Fibroblast of pulmonary artery (primary cell): ENCODE results near the gene EEPD1.
A peak's percentile ranks its signal among the peaks of the same experiment; 100 is the strongest.

ENCODE experiments used
- DNase-seq: peaks from one replicate; pipeline ENCODE4 v3.0.0-alpha.2; 2010; ENCODE audit warnings: low read depth
- H3K4me3 ChIP-seq: replicated peaks from 2 replicates; pipeline ENCODE4 v1.5.1; 2011; ENCODE audit warnings: low read depth, mild to moderate bottlenecking, control low read depth, low read length, moderate library complexity
- TF ChIP-seq, protein P1 (sequence below): IDR thresholded peaks from 2 replicates; pipeline ENCODE4 v1.5.1; 2011; ENCODE audit warnings: mild to moderate bottlenecking, control low read depth, low read length, inconsistent platforms; ENCODE audit errors: missing control alignments

Gene EEPD1

DNA sequence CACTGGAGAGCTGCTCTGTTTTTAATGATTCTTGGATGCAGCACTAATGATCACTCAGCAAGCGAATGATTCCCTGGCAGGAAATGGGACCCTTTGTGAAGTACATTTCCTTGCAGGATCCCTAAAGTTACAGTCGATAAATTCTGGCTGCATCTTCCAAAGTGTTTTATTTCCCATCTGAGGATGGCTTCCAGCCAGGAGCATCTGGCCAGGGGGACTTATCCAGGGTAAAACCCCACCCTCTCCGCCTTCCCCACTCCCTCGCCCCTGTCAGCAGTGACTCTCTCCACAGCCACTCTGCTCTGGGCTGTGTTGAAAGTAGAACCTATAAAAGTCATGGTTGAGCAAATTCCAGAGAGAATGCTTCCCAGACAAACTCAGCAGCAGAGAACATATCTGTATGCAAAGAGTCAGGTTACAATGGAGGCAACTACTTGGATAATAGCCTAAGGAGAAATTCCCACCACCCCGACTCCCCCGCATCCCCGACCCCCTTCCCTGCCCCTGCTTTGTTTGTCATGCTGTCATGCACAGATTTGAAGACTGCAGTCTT is 125.6 kb downstream of the EEPD1 start:
- TF ChIP-seq, protein P1, sequence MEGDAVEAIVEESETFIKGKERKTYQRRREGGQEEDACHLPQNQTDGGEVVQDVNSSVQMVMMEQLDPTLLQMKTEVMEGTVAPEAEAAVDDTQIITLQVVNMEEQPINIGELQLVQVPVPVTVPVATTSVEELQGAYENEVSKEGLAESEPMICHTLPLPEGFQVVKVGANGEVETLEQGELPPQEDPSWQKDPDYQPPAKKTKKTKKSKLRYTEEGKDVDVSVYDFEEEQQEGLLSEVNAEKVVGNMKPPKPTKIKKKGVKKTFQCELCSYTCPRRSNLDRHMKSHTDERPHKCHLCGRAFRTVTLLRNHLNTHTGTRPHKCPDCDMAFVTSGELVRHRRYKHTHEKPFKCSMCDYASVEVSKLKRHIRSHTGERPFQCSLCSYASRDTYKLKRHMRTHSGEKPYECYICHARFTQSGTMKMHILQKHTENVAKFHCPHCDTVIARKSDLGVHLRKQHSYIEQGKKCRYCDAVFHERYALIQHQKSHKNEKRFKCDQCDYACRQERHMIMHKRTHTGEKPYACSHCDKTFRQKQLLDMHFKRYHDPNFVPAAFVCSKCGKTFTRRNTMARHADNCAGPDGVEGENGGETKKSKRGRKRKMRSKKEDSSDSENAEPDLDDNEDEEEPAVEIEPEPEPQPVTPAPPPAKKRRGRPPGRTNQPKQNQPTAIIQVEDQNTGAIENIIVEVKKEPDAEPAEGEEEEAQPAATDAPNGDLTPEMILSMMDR, result no peak
- peak; percentile 39 for DNase-seq
- H3K4me3 ChIP-seq, result no peak overlapping the region

DNA sequence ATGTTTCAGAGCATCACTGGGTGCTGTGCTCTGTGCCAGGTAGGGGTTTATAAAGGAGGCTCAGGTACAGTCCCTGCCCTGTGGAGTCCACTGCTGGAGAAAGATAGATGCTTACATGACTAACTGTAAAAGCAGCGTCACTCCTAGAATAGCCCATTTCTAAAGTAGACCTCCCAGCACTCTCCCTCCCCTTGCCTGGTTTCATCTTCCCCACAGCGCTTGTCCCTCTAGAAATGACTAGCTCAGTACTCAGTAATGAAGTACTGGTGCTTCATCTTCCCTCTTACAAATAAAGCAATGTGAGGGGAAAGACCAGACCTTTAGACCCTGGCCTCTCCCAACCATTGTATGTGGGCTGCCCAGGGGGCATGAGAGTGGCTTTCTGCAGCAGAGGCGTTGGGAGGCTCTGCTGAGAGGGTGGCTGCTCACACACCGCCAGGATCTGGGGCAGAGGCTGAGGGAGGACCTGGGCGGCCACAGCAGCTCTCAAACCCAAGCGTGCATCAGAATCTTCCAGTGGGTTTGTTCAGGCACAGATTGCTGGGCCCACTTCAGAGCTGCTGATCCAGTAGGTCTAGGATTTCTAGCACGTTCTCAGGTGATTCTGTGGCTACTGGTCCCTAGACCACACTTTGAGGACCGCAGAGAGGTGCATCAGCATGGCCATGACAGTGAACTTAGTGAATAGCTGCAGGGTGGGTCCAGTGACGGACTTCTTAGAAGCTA is 126.3 kb downstream of the EEPD1 start:
- H3K4me3 ChIP-seq, result no peak overlapping the region
- DNase-seq, result no peak
- TF ChIP-seq, protein P1, result no peak

DNA sequence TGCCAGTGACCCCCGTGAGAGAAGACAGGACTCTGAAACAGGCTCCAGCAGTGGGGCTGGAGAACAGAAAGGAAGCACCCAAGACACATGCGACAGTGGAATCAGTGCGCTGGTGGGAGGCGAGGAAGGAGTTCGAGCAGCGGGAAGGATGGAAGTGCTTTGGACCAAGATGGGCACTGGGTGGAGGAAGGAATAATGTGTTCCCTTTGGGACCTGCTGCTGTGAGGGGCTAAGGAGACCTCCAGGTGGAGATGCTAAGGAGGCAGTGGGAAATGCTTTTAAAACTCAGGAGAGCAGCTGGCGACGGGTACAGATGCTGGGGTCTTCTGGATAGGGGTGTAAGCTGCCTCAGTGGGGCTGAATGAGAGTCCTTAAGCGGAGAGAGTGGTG is 126.9 kb downstream of the EEPD1 start:
- TF ChIP-seq, protein P1, result no peak
- DNase-seq, result no peak
- H3K4me3 ChIP-seq, result no peak overlapping the region

DNA sequence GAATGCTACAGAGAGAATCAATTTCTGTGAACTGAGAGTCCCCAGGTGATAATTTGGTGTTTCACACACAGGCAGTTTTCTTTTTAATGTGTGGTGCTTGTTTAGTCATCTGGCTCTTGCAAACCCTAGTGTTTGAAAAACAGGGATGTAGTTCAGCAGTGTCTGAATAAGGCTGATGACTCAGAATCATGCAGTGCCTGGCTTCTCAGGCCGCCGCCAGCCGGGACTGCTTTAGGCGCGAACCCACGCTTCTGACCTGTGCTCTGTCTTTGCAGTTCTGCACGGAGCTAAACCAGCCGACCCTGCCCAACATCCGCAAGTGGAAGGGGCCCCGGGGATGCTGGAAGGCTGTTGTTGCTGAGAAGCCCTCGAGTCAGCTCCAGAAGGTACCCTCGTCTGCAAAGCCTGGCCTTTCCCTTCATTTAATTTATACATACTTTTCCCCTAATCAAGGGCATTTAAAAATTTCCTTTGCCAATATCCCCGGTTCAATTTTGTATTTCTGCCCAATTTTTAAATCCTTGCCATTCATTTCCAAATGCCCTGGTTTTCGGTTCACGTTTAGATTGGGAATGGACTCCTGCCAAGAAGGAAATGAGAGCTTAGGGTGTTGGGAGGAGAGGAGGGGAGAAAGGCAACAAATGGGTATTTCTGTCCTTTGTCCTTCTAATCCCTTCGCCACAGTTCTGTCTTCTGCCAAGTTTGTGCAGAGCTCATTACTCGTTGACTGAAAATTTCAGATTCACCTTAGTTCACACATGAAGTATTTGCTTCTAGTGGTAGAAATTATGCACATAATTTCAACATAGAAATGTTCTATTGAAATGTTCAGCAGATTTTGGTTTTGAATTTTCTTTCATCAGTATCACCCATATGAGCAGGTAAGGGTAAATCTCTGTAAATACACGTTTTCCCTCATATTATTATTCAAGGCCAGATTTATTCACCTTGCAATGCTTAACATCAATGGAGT is 128.1 kb downstream of the EEPD1 start:
- H3K4me3 ChIP-seq, result peak overlapping the region; percentile 20
- TF ChIP-seq, protein P1, result no peak
- DNase-seq, result peak; percentile 72

DNA sequence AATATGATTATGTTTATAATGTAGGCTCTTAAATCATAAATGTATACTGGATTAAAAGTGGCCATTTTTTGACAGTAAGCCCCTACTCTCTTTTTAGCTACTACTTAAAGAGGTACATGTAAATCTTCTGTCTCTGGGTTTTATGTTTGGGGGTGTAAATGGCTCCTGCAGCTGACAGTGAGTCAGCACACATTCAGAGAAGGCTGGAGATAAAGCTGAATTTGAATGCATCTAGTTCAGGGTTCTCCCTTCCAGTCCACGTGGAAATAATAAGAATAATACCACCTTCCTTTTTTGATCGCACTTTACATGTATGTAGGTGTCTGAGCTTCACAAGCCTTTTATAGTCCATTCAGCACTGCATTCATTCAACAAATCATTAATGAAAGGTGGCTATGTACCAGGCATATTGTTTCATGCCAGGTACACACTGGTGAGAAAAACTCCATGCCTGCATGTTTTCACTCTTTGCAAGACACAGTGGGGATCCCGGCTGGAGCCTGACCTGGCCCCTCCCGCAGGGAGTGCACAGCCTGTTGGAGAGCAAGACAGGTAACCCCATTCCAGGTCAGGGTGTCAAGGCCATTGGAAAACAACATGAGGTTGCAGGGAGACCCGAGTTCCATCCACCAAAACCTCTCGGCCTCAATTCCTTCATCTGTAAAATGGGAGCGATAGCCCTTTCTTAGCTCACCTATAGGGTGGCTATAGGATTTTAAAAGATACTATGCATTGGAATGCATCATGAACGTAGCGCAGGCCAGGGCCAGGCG is 129.1 kb downstream of the EEPD1 start:
- TF ChIP-seq, protein P1, result no peak
- no peak for DNase-seq
- no peak overlapping the region for H3K4me3 ChIP-seq

DNA sequence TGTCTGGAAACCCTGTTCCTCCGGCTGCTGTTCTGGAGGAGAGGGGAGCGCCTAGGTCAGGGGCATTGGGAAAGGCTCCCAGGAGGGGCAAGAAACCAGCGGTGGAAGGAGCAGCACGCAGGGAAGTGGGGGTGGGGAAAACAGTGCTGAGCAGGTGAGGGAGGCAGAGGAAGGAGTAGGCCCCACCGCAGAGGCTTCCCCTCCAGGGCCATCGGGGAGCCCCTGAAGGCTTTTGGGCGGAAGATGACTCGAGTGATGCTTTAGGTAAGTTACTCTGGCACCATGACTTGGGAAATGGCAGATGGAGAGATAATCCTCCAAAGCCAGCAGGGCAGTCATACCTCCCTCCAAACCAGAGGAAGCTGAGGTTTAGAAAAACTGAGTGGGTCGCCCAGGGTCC is 130.1 kb downstream of the EEPD1 start:
- no peak for DNase-seq
- TF ChIP-seq, protein P1, result no peak
- no peak overlapping the region for H3K4me3 ChIP-seq
